OCI-LY7 (cell line): ENCODE measurements around the gene AVL9.

Source experiments
- EZH2phosphoT487 ChIP-seq: fragments of 200-600 bp; sonication (generic); IDR thresholded peaks from 2 replicates; pipeline ENCODE4 v1.6.1; 2018; ENCODE audit warnings: low read depth, borderline replicate concordance, mild to moderate bottlenecking, mixed run types, antibody characterized with exemption, low read length, moderate library complexity, mixed read lengths
- TF ChIP-seq, protein P1 (sequence below): fragments of 200-600 bp; sonication (generic); conservative IDR thresholded peaks from 2 replicates; pipeline ENCODE4 v1.5.1; 2014; ENCODE audit warnings: mild to moderate bottlenecking, antibody characterized with exemption, low read length, moderate library complexity, mixed read lengths

DNA sequence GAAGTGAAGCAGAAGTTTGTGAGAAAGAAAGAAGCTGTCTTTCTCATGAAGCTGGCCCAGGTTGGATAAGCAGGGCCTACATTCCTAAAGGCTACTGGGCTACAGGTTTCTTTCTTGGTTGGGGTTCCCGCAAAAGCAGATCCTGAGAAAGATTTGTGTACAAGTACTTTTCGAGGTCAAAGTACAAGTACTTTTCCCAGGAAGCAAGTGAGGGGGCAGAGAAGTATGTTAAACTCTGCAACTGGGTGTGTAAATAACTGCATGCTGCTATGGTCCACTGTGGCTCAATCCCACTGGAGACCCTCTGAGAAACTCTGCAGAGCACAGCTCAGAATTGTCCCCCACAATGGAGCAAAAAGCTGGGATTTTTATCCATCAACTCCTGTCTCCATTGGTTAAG lies 33.8 kb upstream of the AVL9 start:
- TF ChIP-seq, protein P1, sequence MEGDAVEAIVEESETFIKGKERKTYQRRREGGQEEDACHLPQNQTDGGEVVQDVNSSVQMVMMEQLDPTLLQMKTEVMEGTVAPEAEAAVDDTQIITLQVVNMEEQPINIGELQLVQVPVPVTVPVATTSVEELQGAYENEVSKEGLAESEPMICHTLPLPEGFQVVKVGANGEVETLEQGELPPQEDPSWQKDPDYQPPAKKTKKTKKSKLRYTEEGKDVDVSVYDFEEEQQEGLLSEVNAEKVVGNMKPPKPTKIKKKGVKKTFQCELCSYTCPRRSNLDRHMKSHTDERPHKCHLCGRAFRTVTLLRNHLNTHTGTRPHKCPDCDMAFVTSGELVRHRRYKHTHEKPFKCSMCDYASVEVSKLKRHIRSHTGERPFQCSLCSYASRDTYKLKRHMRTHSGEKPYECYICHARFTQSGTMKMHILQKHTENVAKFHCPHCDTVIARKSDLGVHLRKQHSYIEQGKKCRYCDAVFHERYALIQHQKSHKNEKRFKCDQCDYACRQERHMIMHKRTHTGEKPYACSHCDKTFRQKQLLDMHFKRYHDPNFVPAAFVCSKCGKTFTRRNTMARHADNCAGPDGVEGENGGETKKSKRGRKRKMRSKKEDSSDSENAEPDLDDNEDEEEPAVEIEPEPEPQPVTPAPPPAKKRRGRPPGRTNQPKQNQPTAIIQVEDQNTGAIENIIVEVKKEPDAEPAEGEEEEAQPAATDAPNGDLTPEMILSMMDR = no peak
- TF ChIP-seq EZH2phosphoT487 = no peak
